GM12801 (cell line): Measurements from ENCODE around the gene FGF23.

Experiments
- CTCF ChIP-seq: IDR thresholded peaks from one replicate; pipeline ENCODE4 v1.5.1; 2011; ENCODE audit warnings: control low read depth; ENCODE audit not compliant: insufficient read length; ENCODE audit errors: extremely low read depth

Gene FGF23

DNA sequence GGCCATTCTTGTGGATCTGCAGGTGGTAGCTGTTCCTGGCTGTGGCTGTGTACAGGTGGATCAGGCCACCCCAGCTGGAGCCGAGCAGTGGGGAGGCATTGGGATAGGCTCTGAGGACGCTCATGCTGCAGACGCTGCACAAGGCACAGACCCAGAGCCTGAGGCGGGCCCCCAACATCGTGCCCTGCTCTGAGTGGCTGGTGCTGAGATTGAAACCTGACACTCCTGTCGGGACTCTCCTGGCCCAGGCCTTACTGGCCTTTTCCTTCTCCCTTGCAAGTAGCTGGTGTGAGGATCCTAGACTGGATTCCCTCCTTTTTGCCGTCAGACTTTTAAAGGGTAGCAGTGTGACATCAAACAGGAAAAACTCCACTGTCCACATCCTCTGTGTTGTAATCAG is at the start of gene FGF23:
FGF23 (minus strand) TSS at position 308 of the 400 bp plus-strand sequence; CDS start at position 178, 130 bp downstream.
- no peak for TF ChIP-seq CTCF

DNA sequence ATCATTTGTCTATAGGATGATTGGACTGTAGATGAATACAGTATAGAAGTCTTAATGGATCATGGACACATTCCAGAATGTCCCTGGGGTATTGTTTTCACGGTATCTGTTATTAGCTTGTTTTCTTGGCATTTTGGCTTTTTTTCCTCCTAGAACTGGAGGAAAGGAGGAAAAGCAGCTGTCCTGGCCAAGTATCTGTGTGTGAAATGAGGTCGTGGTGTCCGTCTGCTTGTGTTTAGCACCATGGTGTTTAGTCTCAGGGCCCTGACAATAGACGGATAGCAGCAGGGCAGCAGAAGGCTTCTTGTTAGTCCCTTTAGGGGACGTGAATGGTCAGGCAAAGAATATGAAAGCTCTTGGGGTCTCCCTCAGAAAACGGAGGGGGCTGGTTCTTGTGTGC is 44.9 kb upstream of the FGF23 start:
- TF ChIP-seq CTCF = no peak

DNA sequence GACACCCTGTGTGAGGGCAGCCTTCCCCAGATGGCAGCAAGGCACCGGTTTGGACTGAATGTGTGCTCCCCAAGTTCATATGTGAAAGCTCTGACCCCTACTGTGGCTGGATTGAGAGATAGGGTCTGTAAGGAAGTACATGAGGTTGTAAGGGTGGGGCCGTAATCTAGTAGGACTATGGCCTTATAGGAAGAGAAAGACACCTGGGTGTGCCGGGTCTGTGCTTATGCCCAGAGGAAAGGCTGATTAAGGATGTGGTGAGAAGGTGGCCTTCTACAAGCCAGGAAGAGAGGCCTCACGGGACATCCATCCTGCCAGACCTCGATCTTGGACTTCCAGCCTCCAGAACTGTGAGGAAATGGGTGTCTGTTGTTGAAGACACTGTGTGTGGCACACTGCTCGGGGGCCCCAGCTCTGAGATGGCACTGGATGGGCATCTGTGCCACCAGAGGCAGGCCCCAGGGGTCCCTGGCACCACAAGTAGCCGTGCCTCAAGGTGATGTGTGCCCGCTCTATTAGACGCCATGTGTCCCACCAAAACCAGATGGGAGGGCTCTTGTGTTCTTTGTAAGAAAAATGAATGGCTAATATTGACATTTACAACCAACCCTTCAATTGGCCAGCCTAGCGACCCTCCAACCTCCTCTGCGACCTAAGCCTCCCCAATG is 44.1 kb upstream of the FGF23 start:
- TF ChIP-seq CTCF = no peak

GRCh38 chr12:4422985-4423384 is 43.5 kb upstream of the FGF23 start:
- TF ChIP-seq CTCF = no peak

GRCh38 chr12:4421590-4422031 is 42.1 kb upstream of the FGF23 start:
- no peak for TF ChIP-seq CTCF

GRCh38 chr12:4420138-4420670 is 40.7 kb upstream of the FGF23 start:
- no peak for TF ChIP-seq CTCF

GRCh38 chr12:4418913-4419312 is 39.4 kb upstream of the FGF23 start:
- no peak for TF ChIP-seq CTCF
